K562 (cell line): ENCODE measurements around the gene TRMT2A. TPM values are rescaled to one million over a fixed set of nuclear protein-coding genes. Genes with fewer than 3 reads are reported as not detected.
A peak's percentile ranks its signal among the peaks of the same experiment; 100 is the strongest.

Source experiments
- ARHGAP35 ChIP-seq: fragments of 450-650 bp; IDR thresholded peaks from 2 replicates; pipeline ENCODE4 v1.6.1; 2018; ENCODE audit not compliant: partially characterized antibody
- CBFA2T2 ChIP-seq: fragments of 450-650 bp; conservative IDR thresholded peaks from 2 replicates; pipeline ENCODE4 v1.6.1; 2017; ENCODE audit warnings: mild to moderate bottlenecking
- CBX1 ChIP-seq: sonication (generic); IDR thresholded peaks from 2 replicates; pipeline ENCODE4 v1.6.1; 2016; ENCODE audit warnings: antibody characterized with exemption, low read depth, mild to moderate bottlenecking
- CCNT2 ChIP-seq: IDR thresholded peaks from 2 replicates; pipeline ENCODE4 v1.6.1; 2011; ENCODE audit warnings: borderline replicate concordance, low read depth, mild to moderate bottlenecking, moderate library complexity, mixed read lengths, low read length; ENCODE audit not compliant: insufficient read length; ENCODE audit errors: extremely low read depth
- CREM ChIP-seq: IDR thresholded peaks from 2 replicates; pipeline ENCODE4 v1.6.1; 2014; ENCODE audit warnings: antibody characterized with exemption, low read depth
- DPF2 ChIP-seq: fragments of 450-650 bp; IDR thresholded peaks from 2 replicates; pipeline ENCODE4 v1.6.1; 2016
- MECOM ChIP-seq: fragments of 250-450 bp; sonication (Bioruptor Pico); IDR thresholded peaks from 2 replicates; pipeline ENCODE4 v1.8.0; 2022; ENCODE audit warnings: inconsistent platforms
- MYC ChIP-seq, 2 experiments: fragments of 250-450 bp in 1 of 2; sonication (Bioruptor Pico) in 1 of 2; IDR thresholded peaks; 2 replicates each; pipeline versions ENCODE4 v1.5.1 to v1.6.1; 2012 to 2021; ENCODE audit warnings: low read depth in 2 of 2, borderline replicate concordance in 1 of 2, improper control_type of control experiment in 1 of 2, low read length in 1 of 2, mild to moderate bottlenecking in 1 of 2, moderate library complexity in 1 of 2
- NRF1 ChIP-seq, 2 experiments: fragments of 450-650 bp; IDR thresholded peaks in 1 of 2; conservative IDR thresholded peaks in 1 of 2; 2 replicates each; pipeline ENCODE4 v1.6.1; 2014; ENCODE audit warnings: mild to moderate bottlenecking in 2 of 2
- SRSF9 ChIP-seq: fragments of 200-400 bp; formaldehyde crosslinking; IDR thresholded peaks from 2 replicates; pipeline ENCODE4 v1.6.1; 2017; ENCODE audit warnings: low read depth, low read length, borderline replicate concordance
- TCF15 ChIP-seq: fragments of 250-450 bp; sonication (Bioruptor Pico); IDR thresholded peaks from 2 replicates; pipeline ENCODE4 v1.8.0; 2022; ENCODE audit warnings: moderate library complexity, mild to moderate bottlenecking, inconsistent platforms
- TEAD2 ChIP-seq: fragments of 450-650 bp; IDR thresholded peaks from 2 replicates; pipeline ENCODE4 v1.6.1; 2016; ENCODE audit warnings: missing genetic modification characterization, control low read depth, missing compliant biosample characterization
- ZC3H11A ChIP-seq: IDR thresholded peaks from 2 replicates; pipeline ENCODE4 v1.6.1; 2012; ENCODE audit warnings: low read depth, low read length, improper control_type of control experiment
- ZKSCAN8 ChIP-seq: fragments of 200-800 bp; sonication (Bioruptor generic); IDR thresholded peaks from 2 replicates; pipeline ENCODE4 v1.6.1; 2016; ENCODE audit warnings: missing genetic modification characterization, missing compliant biosample characterization
- ZNF354B ChIP-seq: fragments of 250-450 bp; sonication (Bioruptor Pico); IDR thresholded peaks from 2 replicates; pipeline ENCODE4 v1.4.0; 2020
- ZNF436 ChIP-seq: fragments of 250-450, 450-650 bp; sonication (Bioruptor Pico); formaldehyde crosslinking; IDR thresholded peaks from 2 replicates; pipeline ENCODE4 v1.7.0; 2020; ENCODE audit warnings: mild to moderate bottlenecking
- polyA plus RNA-seq, 8 experiments: library from polyadenylated mRNA; depleted of rRNA in 4 of 8; stranded (reverse) in 5 of 8; unstranded in 3 of 8; fragments of >200 nt; fragmentation: Nextera tagmentation in 2 of 8; fragmentation: Illumina TruSeq in 1 of 8; extraction: Ambion mirVana in 2 of 8; extraction: Trizol in 1 of 8; gene quantifications; 2 replicates each; pipeline versions ENCODE4 v1.2.1 to v1.2.3, GENCODE V29; 2011 to 2014; ENCODE audit warnings: inconsistent platforms in 1 of 8, missing spikeins in 1 of 8
- total RNA-seq, 7 experiments: library from RNA; depleted of rRNA in 6 of 7; stranded (reverse); fragments of >200 nt in 6 of 7; fragmentation: Illumina TruSeq in 2 of 7; extraction: Trizol in 2 of 7; gene quantifications; 2 replicates each; pipeline versions ENCODE4 v1.2.1 to v1.2.3, GENCODE V29; 2011 to 2021; ENCODE audit warnings: low replicate concordance in 1 of 7
- TF ChIP-seq, protein P1 (sequence below): IDR thresholded peaks from 2 replicates; pipeline ENCODE4 v1.6.1; 2014; ENCODE audit warnings: antibody characterized with exemption

Gene TRMT2A
- total and polyA plus RNA-seq, 9 of the 15 experiments (the other 6 are each of a cell fraction or from before 2014, with no cell fraction given) = 1.6 to 265 (median 140) TPM

GRCh38 chr22:20127869-20128618, 11.0 kb upstream of the TRMT2A start (continued):
- no peak for TF ChIP-seq MYC (IDR thresholded peaks at IDR 0.05; ENCODE audit: low read depth, low read length)
- TF ChIP-seq MYC (CRISPR knock-in tag; IDR thresholded peaks at IDR 0.05; ENCODE audit: borderline replicate concordance, low read depth) = no peak
- TF ChIP-seq CBX1 = no peak
- TF ChIP-seq ZNF436 (CRISPR knock-in tag) = no peak
- no peak for TF ChIP-seq TCF15 (CRISPR knock-in tag)
- no peak for TF ChIP-seq ARHGAP35
- no peak for TF ChIP-seq DPF2
- no peak for TF ChIP-seq CBFA2T2
- TF ChIP-seq TEAD2 (tag) = no peak
- no peak for TF ChIP-seq ZC3H11A
- no peak for TF ChIP-seq ZKSCAN8 (CRISPR knock-in tag)
- TF ChIP-seq, protein P1, sequence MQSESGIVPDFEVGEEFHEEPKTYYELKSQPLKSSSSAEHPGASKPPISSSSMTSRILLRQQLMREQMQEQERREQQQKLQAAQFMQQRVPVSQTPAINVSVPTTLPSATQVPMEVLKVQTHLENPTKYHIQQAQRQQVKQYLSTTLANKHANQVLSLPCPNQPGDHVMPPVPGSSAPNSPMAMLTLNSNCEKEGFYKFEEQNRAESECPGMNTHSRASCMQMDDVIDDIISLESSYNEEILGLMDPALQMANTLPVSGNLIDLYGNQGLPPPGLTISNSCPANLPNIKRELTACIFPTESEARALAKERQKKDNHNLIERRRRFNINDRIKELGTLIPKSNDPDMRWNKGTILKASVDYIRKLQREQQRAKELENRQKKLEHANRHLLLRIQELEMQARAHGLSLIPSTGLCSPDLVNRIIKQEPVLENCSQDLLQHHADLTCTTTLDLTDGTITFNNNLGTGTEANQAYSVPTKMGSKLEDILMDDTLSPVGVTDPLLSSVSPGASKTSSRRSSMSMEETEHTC = 0 out of 2 replicates have a peak, but pooled peaks have one; percentile 20
- TF ChIP-seq NRF1 (conservative IDR thresholded peaks at IDR 0.05 in 1 of 2, IDR thresholded peaks at IDR 0.05 in 1 of 2) = no peak
- no peak for TF ChIP-seq MECOM (CRISPR knock-in tag)
- no peak for TF ChIP-seq ZNF354B (CRISPR knock-in tag)
- no peak for TF ChIP-seq CREM
- TF ChIP-seq CCNT2 = no peak
- no peak for TF ChIP-seq SRSF9
